ENCODE measurements around the gene ANKHD1. TPM values are rescaled to one million over a fixed set of nuclear protein-coding genes. Genes with fewer than 3 reads are reported as not detected.
A peak's percentile ranks its signal among the peaks of the same experiment; 100 is the strongest.

The ANKHD1 gene
- total RNA-seq, 3 donors from 2014 or later = 133 to 196 (median 158) TPM

DNA sequence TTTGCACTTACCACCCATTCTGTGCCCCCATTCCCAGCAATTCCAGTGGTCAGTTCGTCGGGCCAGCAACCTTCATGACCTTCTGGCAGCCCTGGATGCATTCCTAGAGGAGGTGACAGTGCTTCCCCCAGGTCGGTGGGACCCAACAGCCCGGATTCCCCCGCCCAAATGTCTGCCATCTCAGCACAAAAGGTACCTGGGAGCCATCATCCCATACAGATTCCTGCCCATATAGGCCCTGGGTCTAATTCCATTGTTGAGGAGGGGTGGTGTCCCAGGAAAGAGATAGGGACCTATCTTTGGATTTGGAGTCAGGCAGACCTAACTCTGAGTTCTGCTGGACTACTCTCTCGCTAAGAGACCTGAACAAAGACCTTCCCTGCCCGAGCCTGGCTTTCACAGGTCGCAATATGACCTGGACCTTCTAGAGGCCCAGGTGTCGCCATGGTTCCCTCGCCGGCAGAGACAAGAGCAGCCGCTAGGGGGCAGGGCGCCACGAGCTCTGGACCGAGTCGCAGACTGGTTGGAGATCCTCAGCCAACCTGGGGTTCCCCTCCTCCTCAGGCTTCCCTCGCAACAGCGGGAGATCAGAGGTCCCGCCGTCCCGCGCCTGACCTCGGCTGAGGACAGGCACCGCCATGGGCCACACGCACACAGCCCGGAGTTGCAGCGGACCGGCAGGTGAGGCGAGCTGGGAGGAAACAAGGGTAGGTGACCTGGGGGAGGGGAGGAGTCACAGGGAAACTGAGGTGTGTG lies 38.6 kb upstream of the ANKHD1 start:
- no peaks in the 10 kb centered on the region for H3K27me3 ChIP-seq
- H3K27ac ChIP-seq = no peak overlapping the region
- intact Hi-C loops (cut with DNase I; ENCODE audit: low total_unique reads) = no loop called here
- TF ChIP-seq, protein P1, sequence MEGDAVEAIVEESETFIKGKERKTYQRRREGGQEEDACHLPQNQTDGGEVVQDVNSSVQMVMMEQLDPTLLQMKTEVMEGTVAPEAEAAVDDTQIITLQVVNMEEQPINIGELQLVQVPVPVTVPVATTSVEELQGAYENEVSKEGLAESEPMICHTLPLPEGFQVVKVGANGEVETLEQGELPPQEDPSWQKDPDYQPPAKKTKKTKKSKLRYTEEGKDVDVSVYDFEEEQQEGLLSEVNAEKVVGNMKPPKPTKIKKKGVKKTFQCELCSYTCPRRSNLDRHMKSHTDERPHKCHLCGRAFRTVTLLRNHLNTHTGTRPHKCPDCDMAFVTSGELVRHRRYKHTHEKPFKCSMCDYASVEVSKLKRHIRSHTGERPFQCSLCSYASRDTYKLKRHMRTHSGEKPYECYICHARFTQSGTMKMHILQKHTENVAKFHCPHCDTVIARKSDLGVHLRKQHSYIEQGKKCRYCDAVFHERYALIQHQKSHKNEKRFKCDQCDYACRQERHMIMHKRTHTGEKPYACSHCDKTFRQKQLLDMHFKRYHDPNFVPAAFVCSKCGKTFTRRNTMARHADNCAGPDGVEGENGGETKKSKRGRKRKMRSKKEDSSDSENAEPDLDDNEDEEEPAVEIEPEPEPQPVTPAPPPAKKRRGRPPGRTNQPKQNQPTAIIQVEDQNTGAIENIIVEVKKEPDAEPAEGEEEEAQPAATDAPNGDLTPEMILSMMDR (IDR thresholded peaks at IDR 0.05) = peak; percentile 70 to 82 (median 81)
- no peak for TF ChIP-seq POLR2AphosphoS5 (IDR thresholded peaks at IDR 0.05)
- H3K36me3 ChIP-seq = no peaks in the 10 kb centered on the region
- H3K9me3 ChIP-seq = no peaks in the 10 kb centered on the region
- no peaks in the 10 kb centered on the region for H3K4me1 ChIP-seq
- H3K4me3 ChIP-seq = peak overlapping the region in 2 of 3 donors; percentile 36 to 58
- peak; percentile 48 to 82 for DNase-seq (ENCODE audit: low spot score in 2 of 2)

DNA sequence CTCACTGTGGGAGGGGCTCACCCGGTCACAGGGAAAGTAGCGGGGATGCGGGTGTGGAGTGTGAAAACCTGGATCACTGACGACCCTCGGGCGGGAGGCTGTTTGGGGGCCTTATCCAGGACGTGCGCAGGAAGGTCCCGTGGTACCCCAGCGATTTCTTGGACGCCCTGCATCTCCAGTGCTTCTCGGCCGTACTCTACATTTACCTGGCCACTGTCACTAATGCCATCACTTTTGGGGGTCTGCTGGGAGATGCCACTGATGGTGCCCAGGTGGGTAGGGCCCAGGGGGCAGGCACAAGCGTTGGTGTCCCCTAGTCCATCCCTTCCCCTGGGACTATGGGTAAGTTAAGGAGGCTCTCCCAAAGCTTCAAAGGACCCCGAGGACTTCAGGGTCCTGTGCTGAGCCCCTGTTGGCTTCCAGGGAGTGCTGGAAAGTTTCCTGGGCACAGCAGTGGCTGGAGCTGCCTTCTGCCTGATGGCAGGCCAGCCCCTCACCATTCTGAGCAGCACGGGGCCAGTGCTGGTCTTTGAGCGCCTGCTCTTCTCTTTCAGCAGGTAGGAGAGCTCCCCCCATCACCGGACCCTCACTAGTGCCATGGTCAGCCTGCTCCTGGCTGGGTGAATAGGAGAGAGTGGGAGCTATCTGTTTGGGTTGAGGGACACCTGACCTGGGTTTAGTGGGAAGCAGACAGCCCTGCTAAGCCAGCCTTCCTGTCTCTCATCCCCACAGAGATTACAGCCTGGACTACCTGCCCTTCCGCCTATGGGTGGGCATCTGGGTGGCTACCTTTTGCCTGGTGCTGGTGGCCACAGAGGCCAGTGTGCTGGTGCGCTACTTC lies 37.8 kb upstream of the ANKHD1 start:
- H3K4me3 ChIP-seq = peak overlapping the region in 2 of 3 donors; percentile 36 to 58
- TF ChIP-seq POLR2AphosphoS5 (IDR thresholded peaks at IDR 0.05) = no peak
- TF ChIP-seq POLR2A (IDR thresholded peaks at IDR 0.05) = no peak
- TF ChIP-seq, protein P1 (IDR thresholded peaks at IDR 0.05) = no peak
- intact Hi-C loops (cut with DNase I; ENCODE audit: low total_unique reads) = no loop called here
- no peak for DNase-seq (ENCODE audit: low spot score in 2 of 2)
- no peak overlapping the region for H3K27ac ChIP-seq
- H3K36me3 ChIP-seq = no peaks in the 10 kb centered on the region
- H3K4me1 ChIP-seq = no peaks in the 10 kb centered on the region
- no peaks in the 10 kb centered on the region for H3K27me3 ChIP-seq
- H3K9me3 ChIP-seq = no peaks in the 10 kb centered on the region

DNA sequence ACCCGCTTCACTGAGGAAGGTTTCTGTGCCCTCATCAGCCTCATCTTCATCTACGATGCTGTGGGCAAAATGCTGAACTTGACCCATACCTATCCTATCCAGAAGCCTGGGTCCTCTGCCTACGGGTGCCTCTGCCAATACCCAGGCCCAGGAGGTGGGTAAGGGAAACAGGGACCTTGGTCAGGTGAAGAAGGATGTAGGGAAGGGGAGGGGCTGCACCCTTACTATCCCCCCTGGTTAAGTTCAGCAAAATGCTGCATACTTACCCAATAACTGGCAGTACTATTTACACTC lies 37.2 kb upstream of the ANKHD1 start:
- DNase-seq (ENCODE audit: low spot score in 2 of 2) = no peak
- H3K4me1 ChIP-seq = no peaks in the 10 kb centered on the region
- no peaks in the 10 kb centered on the region for H3K27me3 ChIP-seq
- intact Hi-C loops (cut with DNase I; ENCODE audit: low total_unique reads) = no loop called here
- no peaks in the 10 kb centered on the region for H3K9me3 ChIP-seq
- H3K4me3 ChIP-seq = no peak overlapping the region
- no peak overlapping the region for H3K27ac ChIP-seq
- TF ChIP-seq POLR2A (IDR thresholded peaks at IDR 0.05) (no peak), POLR2AphosphoS5 (IDR thresholded peaks at IDR 0.05) (no peak)
- TF ChIP-seq, protein P1 (IDR thresholded peaks at IDR 0.05) = no peak
- H3K36me3 ChIP-seq = no peaks in the 10 kb centered on the region

DNA sequence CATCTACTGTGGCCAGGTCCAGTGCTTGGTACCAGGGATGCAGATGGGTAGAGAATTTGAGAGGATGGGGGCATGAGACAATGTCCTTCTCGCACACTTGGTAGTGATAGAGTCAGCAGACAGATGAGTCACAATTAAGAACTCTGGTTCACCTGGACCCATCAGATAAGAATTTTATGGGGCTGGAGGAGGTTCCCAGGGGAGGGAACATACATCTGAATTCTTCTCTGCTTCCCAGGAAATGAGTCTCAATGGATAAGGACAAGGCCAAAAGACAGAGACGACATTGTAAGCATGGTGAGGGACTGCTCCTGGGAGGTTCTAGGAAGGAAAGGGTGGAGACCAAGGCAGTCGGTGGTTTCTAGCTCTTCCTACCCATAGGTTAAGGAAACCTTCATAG lies 36.4 kb upstream of the ANKHD1 start:
- H3K36me3 ChIP-seq = no peaks in the 10 kb centered on the region
- no peak overlapping the region for H3K27ac ChIP-seq
- H3K27me3 ChIP-seq = no peaks in the 10 kb centered on the region
- no peaks in the 10 kb centered on the region for H3K9me3 ChIP-seq
- DNase-seq (ENCODE audit: low spot score in 2 of 2) = no peak
- TF ChIP-seq POLR2A (IDR thresholded peaks at IDR 0.05) (no peak), POLR2AphosphoS5 (IDR thresholded peaks at IDR 0.05) (no peak)
- TF ChIP-seq, protein P1 (IDR thresholded peaks at IDR 0.05) = no peak
- H3K4me3 ChIP-seq = no peak overlapping the region
- no peaks in the 10 kb centered on the region for H3K4me1 ChIP-seq
- intact Hi-C loops (cut with DNase I; ENCODE audit: low total_unique reads) = no loop called here

DNA sequence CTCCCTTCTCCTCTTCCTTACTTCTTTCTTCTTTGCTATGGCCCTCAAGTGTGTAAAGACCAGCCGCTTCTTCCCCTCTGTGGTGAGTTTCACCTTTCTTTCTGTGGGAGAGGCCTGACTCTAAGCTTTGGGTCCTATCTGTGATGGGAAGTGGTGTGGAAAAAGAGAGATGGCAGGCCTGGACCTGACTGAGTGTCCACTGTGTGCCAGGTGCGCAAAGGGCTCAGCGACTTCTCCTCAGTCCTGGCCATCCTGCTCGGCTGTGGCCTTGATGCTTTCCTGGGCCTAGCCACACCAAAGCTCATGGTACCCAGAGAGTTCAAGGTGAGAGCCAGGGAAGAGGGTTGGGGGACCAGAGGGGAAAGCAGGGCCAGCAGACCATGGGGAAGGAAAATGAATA lies 35.7 kb upstream of the ANKHD1 start:
- Histone ChIP-seq H3K27me3 (no peaks in the 10 kb centered on the region), H3K4me3 (no peak overlapping the region), H3K36me3 (no peaks in the 10 kb centered on the region), H3K27ac (no peak overlapping the region), H3K9me3 (no peaks in the 10 kb centered on the region), H3K4me1 (no peaks in the 10 kb centered on the region)
- intact Hi-C loops (cut with DNase I; ENCODE audit: low total_unique reads) = no loop called here
- DNase-seq (ENCODE audit: low spot score in 2 of 2) = no peak
- TF ChIP-seq, protein P1 (IDR thresholded peaks at IDR 0.05) = no peak
- TF ChIP-seq POLR2A (IDR thresholded peaks at IDR 0.05) (no peak), POLR2AphosphoS5 (IDR thresholded peaks at IDR 0.05) (no peak)

Measured in breast epithelium (tissue), 4 donors.